Parathyroid adenoma (tissue), 2 donors: ENCODE results near the gene PEPD.
A peak's percentile ranks its signal among the peaks of the same experiment; 100 is the strongest.

Experiments
- H2AFZ ChIP-seq: fragments of 300-600 bp; sonication (generic); one replicate; pipeline ENCODE4 v1.7.0; 2017; ENCODE audit warnings: antibody characterized with exemption, mild to moderate bottlenecking
- H3K27ac ChIP-seq: fragments of 300-600 bp; sonication (generic); one replicate; pipeline ENCODE4 v1.7.0; 2017
- H3K27me3 ChIP-seq: fragments of 300-600 bp; sonication (generic); one replicate; pipeline ENCODE4 v1.7.0; 2017; ENCODE audit warnings: low read length; ENCODE audit not compliant: control insufficient read depth, insufficient read depth
- H3K36me3 ChIP-seq: fragments of 300-600 bp; sonication (generic); one replicate; pipeline ENCODE4 v1.7.0; 2017; ENCODE audit warnings: low read length; ENCODE audit not compliant: control insufficient read depth, insufficient read depth
- H3K4me1 ChIP-seq: fragments of 300-600 bp; sonication (generic); one replicate; pipeline ENCODE4 v1.7.0; 2017; ENCODE audit warnings: control low read depth
- H3K4me2 ChIP-seq: fragments of 300-600 bp; sonication (generic); one replicate; pipeline ENCODE4 v1.7.0; 2017; ENCODE audit warnings: low read length
- H3K4me3 ChIP-seq: fragments of 300-600 bp; sonication (generic); one replicate; pipeline ENCODE4 v1.7.0; 2017; ENCODE audit warnings: low read depth, low read length
- H3K79me2 ChIP-seq: fragments of 300-600 bp; sonication (generic); one replicate; pipeline ENCODE4 v1.7.0; 2017; ENCODE audit warnings: control low read depth
- H3K9ac ChIP-seq: fragments of 300-600 bp; sonication (generic); one replicate; pipeline ENCODE4 v1.7.0; 2017; ENCODE audit warnings: mild to moderate bottlenecking
- H3K9me3 ChIP-seq: fragments of 300-600 bp; sonication (generic); one replicate; pipeline ENCODE4 v1.7.0; 2017; ENCODE audit warnings: low read length; ENCODE audit not compliant: control insufficient read depth
- TF ChIP-seq, protein P1 (sequence below): fragments of 300-600 bp; sonication (generic); IDR thresholded peaks from one replicate; pipeline ENCODE4 v1.7.0; 2017; ENCODE audit warnings: antibody characterized with exemption, mild to moderate bottlenecking
- donor health status: primary hyperparathyroidism.

PEPD gene

DNA sequence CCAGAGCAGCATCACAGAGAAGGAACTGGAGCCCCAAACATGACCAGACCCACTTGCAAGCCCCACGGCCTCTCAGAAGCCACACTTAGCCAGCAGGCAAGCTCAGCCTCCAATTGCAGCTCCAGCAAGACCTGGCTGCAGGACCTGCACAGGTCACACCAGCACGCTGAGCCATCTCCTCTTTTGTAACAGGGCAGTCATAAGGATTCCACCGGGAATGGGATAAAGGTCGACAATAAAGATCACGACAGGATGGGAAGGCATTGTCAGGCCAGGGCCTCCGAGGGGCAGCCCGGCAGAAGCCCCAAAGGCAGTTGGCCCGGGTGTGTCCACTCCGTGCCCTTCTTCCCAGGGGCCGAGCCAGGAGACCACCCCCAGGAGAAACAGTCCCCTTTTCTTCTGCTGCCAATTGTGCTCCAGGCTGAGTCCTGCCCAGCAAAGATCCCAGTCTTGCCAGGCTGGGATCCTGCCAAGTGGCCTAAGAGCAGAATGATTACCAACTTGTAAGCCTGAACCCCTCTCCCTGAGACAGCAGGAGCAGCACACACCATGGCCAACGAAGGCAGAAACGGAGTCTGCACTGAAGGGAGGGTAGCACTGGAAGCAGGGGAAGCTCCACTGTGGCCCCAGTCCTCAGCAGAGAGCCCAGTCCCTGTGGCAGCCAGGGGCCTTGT lies 12.5 kb downstream of the PEPD start:
- H3K4me2 ChIP-seq: no peak overlapping the region
- H3K4me3 ChIP-seq: no peak overlapping the region
- no peaks in the 10 kb centered on the region for H3K9me3 ChIP-seq
- TF ChIP-seq, protein P1, sequence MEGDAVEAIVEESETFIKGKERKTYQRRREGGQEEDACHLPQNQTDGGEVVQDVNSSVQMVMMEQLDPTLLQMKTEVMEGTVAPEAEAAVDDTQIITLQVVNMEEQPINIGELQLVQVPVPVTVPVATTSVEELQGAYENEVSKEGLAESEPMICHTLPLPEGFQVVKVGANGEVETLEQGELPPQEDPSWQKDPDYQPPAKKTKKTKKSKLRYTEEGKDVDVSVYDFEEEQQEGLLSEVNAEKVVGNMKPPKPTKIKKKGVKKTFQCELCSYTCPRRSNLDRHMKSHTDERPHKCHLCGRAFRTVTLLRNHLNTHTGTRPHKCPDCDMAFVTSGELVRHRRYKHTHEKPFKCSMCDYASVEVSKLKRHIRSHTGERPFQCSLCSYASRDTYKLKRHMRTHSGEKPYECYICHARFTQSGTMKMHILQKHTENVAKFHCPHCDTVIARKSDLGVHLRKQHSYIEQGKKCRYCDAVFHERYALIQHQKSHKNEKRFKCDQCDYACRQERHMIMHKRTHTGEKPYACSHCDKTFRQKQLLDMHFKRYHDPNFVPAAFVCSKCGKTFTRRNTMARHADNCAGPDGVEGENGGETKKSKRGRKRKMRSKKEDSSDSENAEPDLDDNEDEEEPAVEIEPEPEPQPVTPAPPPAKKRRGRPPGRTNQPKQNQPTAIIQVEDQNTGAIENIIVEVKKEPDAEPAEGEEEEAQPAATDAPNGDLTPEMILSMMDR: no peak
- H3K27me3 ChIP-seq: no peaks in the 10 kb centered on the region
- peaks cover 15% of the 10 kb centered on the region for H3K4me1 ChIP-seq
- no peaks in the 10 kb centered on the region for H3K79me2 ChIP-seq
- H3K27ac ChIP-seq: no peak overlapping the region
- no peak overlapping the region for H2AFZ ChIP-seq
- no peaks in the 10 kb centered on the region for H3K36me3 ChIP-seq
- H3K9ac ChIP-seq: no peak overlapping the region

DNA sequence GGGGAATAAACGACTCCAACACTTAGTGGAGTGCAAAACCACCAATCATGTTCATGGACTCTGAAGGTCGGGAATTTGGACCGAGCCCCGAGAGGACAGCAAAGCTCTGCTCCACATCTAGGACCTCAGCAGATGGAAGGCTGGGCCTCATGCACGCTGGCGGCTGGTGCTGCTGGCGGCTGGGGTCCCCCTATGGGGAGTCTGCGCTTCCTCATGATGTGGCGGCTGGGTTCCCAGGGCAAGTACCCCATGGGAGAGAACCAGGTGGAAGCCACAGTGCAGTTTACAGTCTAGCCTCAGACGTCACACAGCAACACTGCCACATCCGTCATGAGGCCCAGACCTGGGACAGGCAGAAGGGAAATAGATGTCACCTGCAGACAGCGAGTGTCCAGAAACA lies 13.2 kb downstream of the PEPD start:
- Histone ChIP-seq H3K27me3 (no peaks in the 10 kb centered on the region), H3K36me3 (no peaks in the 10 kb centered on the region), H3K4me2 (no peak overlapping the region), H3K9me3 (no peaks in the 10 kb centered on the region), H3K4me1 (peaks cover 15% of the 10 kb centered on the region), H2AFZ (no peak overlapping the region), H3K9ac (no peak overlapping the region), H3K4me3 (no peak overlapping the region), H3K79me2 (no peaks in the 10 kb centered on the region), H3K27ac (no peak overlapping the region)
- TF ChIP-seq, protein P1: no peak

DNA sequence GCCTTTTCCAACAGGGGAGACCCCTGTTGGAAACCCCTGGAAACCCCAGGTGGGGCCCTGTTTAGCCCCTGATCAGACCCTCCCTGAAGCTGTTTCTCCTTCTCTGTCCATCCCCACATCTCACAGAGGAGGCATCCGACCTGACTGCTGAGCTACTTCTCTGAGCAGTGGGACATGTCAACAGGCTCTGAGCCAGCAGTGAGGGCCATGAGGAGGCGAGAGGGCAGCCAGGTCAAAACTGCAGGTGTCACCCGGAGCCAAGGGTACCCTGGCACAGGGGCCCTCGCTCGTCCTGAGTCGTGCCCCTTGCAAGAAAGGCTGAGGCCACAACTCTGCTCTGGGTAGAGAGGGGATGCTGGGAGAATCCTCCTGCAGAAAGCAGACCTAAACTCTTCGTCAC lies 13.6 kb downstream of the PEPD start:
- Histone ChIP-seq H3K27ac (peak overlapping the region; percentile 36), H3K9ac (no peak overlapping the region)

DNA sequence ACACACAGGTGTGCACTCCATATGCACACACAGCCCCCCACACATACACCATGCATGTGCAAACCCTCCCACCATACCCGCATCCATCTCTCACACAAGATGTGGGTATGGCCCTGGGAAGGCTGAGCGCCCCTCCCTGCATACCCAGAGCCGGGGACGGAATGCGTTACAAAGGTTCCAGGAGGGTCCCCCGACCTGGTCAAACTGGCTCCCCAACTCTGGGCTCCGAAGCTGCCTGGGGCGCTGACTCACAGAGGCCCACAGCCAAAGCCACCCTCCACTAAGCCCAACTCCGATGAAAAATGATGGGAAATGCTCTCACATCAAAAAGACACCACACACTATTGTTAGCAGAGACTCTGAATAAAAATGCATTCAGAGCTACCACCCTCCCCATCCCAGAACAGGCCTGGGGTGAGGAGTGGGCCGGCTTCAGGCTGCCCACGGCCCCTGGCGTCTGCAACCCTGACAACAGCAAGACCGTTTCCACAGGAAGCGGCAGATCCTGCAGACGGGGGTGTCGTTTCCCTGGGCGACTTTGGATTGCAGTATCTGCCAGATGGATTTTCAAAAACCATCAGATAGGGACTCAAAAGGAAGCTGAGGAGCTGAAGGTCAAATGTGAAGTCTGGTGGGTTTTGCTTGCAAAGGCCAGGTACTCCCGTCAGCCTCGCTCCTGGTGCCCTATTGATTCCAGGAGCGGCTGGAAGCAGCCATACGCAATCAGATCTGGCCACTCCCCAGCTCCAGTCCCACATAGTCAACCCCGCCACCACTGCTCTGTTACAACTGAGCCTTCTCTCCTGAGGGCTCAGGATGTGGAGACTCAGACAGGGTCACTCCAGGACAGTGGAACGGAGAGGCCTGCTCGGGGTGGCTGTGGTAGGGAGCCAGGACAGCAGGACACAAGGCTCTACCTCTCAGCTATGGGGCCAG lies 14.3 kb downstream of the PEPD start:
- Histone ChIP-seq H3K27me3 (no peaks in the 10 kb centered on the region), H3K4me3 (no peak overlapping the region), H3K4me1 (peaks cover 15% of the 10 kb centered on the region), H3K4me2 (no peak overlapping the region), H3K36me3 (no peaks in the 10 kb centered on the region), H3K9me3 (no peaks in the 10 kb centered on the region), H3K9ac (no peak overlapping the region), H3K27ac (peak overlapping the region; percentile 36), H3K79me2 (no peaks in the 10 kb centered on the region), H2AFZ (peak overlapping the region; percentile 66)
- TF ChIP-seq, protein P1: no peak

More for the DNA sequence above, 13.6 kb downstream of the PEPD start:
- Histone ChIP-seq H3K4me2 (no peak overlapping the region), H2AFZ (peak overlapping the region; percentile 66), H3K36me3 (no peaks in the 10 kb centered on the region), H3K9me3 (no peaks in the 10 kb centered on the region), H3K4me3 (no peak overlapping the region), H3K79me2 (no peaks in the 10 kb centered on the region), H3K4me1 (peaks cover 15% of the 10 kb centered on the region), H3K27me3 (no peaks in the 10 kb centered on the region)
- TF ChIP-seq, protein P1: no peak
